ENCODE measurements around the gene INPPL1. TPM values are rescaled to one million over a fixed set of nuclear protein-coding genes. Genes with fewer than 3 reads are reported as not detected.

Gene INPPL1
- polyA plus RNA-seq, 3 donors from 2014 or later, result 3.5 to 13.8 (median 5.8) TPM

DNA sequence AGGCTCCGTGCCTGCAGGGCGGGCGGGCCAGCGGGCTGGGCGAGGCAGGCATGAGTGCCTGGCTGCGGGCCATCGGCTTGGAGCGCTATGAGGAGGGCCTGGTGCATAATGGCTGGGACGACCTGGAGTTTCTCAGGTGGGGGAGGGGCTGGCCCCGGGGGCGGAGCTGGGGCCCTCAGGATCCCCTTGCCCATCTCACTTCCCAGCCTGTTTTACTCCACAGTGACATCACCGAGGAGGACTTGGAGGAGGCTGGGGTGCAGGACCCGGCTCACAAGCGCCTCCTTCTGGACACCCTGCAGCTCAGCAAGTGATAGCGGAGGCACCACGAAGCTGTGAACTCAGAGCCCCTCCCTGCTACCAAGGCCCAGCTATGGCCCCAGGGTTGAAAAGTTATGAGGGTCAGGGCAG is 13.5 kb downstream of the INPPL1 start:
- H3K4me3 Mint-ChIP-seq, result no peak overlapping the region
- H3K27ac Mint-ChIP-seq, result no peak overlapping the region
- H3K4me1 Mint-ChIP-seq, result peaks cover 16 to 19% of the 10 kb centered on the region in 2 donors
- peaks cover 0 to 2% (median 0%) of the 10 kb centered on the region in 6 donors for H3K9me3 Mint-ChIP-seq
- DNase-seq, result peak; percentile 22 to 52 (median 31)
- peaks cover 0 to 23% (median 3%) of the 10 kb centered on the region in 3 donors for H3K36me3 Mint-ChIP-seq
- peaks cover 11 to 19% (median 14%) of the 10 kb centered on the region in 3 donors for H3K27me3 Mint-ChIP-seq (ENCODE audit: low read depth in 3 of 3)

DNA sequence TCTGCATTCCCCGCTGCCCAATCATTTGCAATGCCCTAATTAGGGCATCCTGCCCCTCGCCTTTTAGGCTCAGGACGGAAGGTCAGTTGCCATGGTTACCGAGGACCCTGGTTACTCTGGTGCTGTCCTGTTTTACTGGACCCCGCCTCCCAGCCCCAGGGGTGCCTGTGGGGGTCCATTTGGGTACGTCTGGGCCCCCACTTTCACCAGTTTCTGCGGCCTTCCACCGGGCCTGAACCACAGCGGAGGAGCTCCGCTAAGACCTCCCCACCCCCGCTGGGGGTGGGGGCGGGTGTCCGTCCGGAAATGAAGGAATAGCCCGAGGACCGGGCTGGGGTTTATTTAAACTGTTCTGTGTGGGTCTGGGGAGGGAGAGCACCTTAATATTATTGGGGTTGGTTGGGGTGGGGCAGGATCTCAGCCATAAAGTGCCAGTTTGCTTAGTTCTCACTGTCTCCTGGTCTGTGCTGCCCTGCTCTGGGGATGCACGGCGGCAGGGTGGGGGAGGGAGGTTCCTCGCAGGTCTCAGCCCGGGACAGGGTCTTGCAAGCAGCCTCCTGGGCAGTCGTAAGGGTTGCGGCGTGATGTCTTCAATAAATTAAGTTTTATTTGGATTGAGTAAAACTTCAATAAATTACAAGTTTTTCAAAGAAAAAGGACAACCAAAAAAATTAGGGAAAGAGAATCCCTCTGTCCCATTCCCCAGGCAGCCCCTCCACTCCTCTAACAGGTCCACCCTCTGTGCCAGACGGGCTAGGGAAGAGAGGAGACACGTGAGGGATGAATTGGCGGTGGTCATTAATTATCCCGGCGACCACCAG is 14.1 kb downstream of the INPPL1 start:
- DNase-seq, result no peak
- H3K36me3 Mint-ChIP-seq, result peaks cover 0 to 20% (median 3%) of the 10 kb centered on the region in 3 donors
- peaks cover 0 to 2% (median 0%) of the 10 kb centered on the region in 6 donors for H3K9me3 Mint-ChIP-seq
- peak overlapping the region in 3 of 5 donors; percentile 30 to 41 (median 40) for H3K4me3 Mint-ChIP-seq
- peaks cover 14 to 25% (median 14%) of the 10 kb centered on the region in 3 donors for H3K27me3 Mint-ChIP-seq (ENCODE audit: low read depth in 3 of 3)
- peaks cover 20 to 21% of the 10 kb centered on the region in 2 donors for H3K4me1 Mint-ChIP-seq
- H3K27ac Mint-ChIP-seq, result no peak overlapping the region

DNA sequence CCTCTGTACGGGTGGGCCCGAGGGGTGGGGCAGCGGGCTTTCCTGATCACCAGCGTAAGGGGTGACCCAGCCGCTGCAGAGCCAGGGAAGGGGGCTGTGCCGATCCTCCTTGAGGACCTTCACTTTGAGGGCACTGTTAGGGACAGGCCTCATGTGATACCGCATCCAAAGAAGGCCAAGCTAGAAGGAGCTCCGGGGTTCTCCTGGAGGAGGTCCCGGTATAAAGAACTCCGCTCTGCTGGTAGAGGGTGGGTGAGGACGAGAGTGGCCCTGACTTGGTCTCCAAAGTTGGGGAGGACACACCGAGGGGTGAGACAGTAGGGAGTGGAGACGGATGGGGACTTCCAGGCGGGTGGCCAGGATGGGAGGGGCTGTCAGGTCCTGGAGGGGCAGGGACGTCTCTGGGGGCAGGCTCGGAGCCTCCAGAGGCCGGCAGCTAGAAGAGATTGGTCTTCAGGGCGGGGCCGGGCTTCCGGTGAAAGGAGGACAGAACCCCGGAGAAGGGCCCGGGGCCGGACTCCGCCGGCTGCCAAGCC is 14.8 kb downstream of the INPPL1 start:
- H3K4me3 Mint-ChIP-seq, result peak overlapping the region; percentile 64 to 79 (median 72)
- H3K9me3 Mint-ChIP-seq, result peaks cover 0 to 2% (median 0%) of the 10 kb centered on the region in 6 donors
- H3K27me3 Mint-ChIP-seq (ENCODE audit: low read depth in 3 of 3), result peaks cover 14 to 25% (median 15%) of the 10 kb centered on the region in 3 donors
- DNase-seq, result peak in 1 of 3 donors; percentile 17
- no peak overlapping the region for H3K27ac Mint-ChIP-seq
- H3K36me3 Mint-ChIP-seq, result peaks cover 0 to 15% (median 3%) of the 10 kb centered on the region in 3 donors
- H3K4me1 Mint-ChIP-seq, result peaks cover 20 to 21% of the 10 kb centered on the region in 2 donors

GRCh38 chr11:72239849-72240460 is 15.4 kb downstream of the INPPL1 start:
- peak overlapping the region; percentile 46 to 78 (median 77) for H3K4me3 Mint-ChIP-seq
- H3K27ac Mint-ChIP-seq, result no peak overlapping the region
- peaks cover 0 to 10% (median 3%) of the 10 kb centered on the region in 3 donors for H3K36me3 Mint-ChIP-seq
- peaks cover 21 to 26% of the 10 kb centered on the region in 2 donors for H3K4me1 Mint-ChIP-seq
- H3K27me3 Mint-ChIP-seq (ENCODE audit: low read depth in 3 of 3), result peaks cover 14 to 30% (median 19%) of the 10 kb centered on the region in 3 donors
- no peak for DNase-seq
- peaks cover 0 to 5% (median 0%) of the 10 kb centered on the region in 6 donors for H3K9me3 Mint-ChIP-seq

- H3K36me3 Mint-ChIP-seq, result peaks cover 0 to 10% (median 3%) of the 10 kb centered on the region in 3 donors
- DNase-seq, result no peak
- peaks cover 0 to 5% (median 0%) of the 10 kb centered on the region in 6 donors for H3K9me3 Mint-ChIP-seq
- H3K27ac Mint-ChIP-seq, result no peak overlapping the region
- peaks cover 21 to 26% of the 10 kb centered on the region in 2 donors for H3K4me1 Mint-ChIP-seq
- peak overlapping the region; percentile 46 to 78 (median 77) for H3K4me3 Mint-ChIP-seq
- peaks cover 14 to 30% (median 19%) of the 10 kb centered on the region in 3 donors for H3K27me3 Mint-ChIP-seq (ENCODE audit: low read depth in 3 of 3)
Observed at GRCh38 chr11:72240461-72241290, 16.1 kb downstream of the INPPL1 start.

DNA sequence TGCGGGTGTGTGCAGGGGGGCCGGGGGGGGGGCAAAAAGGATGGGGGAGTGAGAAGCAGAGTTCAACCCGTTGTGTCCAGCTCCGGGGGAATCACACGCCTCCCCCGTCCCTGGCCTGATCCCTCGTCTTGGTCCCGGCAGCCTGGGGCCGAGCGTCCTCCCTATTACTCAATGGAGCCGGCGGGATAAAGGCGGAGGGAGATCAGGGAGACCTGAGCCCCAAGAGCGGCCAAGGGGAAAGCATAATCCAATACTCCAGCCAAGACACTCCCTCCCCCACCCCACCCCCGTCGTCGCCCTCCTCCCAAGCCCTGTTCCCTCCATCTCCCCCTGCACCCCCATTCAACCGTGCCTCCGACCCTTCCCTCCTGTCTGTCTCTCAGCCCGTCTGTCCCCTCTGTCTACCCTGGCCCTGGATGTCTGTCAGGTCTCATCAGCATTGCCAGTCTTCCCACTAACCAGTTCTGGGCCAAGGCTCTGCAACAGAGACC is 16.8 kb downstream of the INPPL1 start:
- DNase-seq, result no peak
- Mint-ChIP-seq H3K36me3 (peaks cover 0 to 9% (median 3%) of the 10 kb centered on the region in 3 donors), H3K27me3 (ENCODE audit: low read depth in 3 of 3) (peaks cover 14 to 30% (median 19%) of the 10 kb centered on the region in 3 donors), H3K4me3 (no peak overlapping the region), H3K4me1 (peaks cover 21 to 26% of the 10 kb centered on the region in 2 donors), H3K27ac (no peak overlapping the region), H3K9me3 (peaks cover 0 to 5% (median 0%) of the 10 kb centered on the region in 6 donors)

- DNase-seq, result no peak
- peaks cover 14 to 30% (median 19%) of the 10 kb centered on the region in 3 donors for H3K27me3 Mint-ChIP-seq (ENCODE audit: low read depth in 3 of 3)
- H3K27ac Mint-ChIP-seq, result no peak overlapping the region
- H3K36me3 Mint-ChIP-seq, result peaks cover 0 to 3% (median 0%) of the 10 kb centered on the region in 3 donors
- H3K4me3 Mint-ChIP-seq, result peak overlapping the region in 1 of 5 donors; percentile 45
- H3K4me1 Mint-ChIP-seq, result peaks cover 21 to 26% of the 10 kb centered on the region in 2 donors
- H3K9me3 Mint-ChIP-seq, result peaks cover 0 to 5% (median 0%) of the 10 kb centered on the region in 6 donors
Observed at GRCh38 chr11:72242141-72242540, 17.6 kb downstream of the INPPL1 start.

DNA sequence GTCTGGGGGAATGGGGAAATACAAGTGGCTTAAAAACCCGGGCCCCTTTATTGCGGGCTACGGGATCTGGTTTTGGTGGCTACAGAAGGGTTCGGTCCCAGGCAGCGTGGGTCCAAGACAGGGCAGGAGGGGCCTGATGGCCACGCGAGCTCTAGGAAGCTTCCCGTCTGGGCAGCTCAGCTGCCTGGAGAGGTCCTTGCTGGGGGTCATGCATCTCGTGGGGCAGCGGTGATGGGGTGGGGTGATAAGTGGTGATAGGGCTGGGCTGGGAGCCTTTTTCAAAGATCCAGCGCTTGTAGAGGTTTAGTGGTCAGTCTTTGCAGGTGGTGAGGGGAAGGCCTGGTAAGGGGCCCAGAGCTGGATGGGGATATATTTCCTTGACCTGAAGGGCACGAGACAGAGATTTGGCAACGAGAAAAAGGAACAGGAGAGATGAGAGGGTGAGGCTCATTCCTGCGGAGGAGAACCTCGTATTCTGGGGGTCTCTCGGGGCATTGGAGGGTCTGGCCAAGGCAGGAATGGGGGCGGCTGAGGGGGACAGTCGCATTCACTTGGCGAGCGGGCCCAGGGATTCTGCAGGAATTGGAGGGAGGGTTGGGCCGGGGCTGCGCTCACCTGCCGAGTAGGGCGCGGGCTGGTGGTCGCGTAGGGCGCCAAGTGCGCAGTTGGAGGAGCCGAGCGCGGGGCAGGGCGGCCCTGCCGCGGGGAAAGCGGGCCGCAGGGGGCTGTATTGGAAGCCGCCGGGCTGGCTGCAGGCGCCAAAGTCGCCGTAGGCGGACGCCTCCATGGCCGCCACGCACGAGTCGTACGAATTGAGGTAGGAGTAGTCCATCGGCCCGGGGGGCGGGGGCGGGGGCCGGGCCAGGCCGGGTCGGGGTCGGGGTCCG is 18.8 kb downstream of the INPPL1 start:
- H3K36me3 Mint-ChIP-seq, result peaks cover 0 to 3% (median 0%) of the 10 kb centered on the region in 3 donors
- H3K27ac Mint-ChIP-seq, result no peak overlapping the region
- no peak for DNase-seq
- peaks cover 0 to 5% (median 0%) of the 10 kb centered on the region in 6 donors for H3K9me3 Mint-ChIP-seq
- H3K4me1 Mint-ChIP-seq, result peaks cover 21 to 26% of the 10 kb centered on the region in 2 donors
- H3K27me3 Mint-ChIP-seq (ENCODE audit: low read depth in 3 of 3), result peaks cover 14 to 30% (median 19%) of the 10 kb centered on the region in 3 donors
- peak overlapping the region in 4 of 5 donors; percentile 8 to 28 (median 15) for H3K4me3 Mint-ChIP-seq

DNA sequence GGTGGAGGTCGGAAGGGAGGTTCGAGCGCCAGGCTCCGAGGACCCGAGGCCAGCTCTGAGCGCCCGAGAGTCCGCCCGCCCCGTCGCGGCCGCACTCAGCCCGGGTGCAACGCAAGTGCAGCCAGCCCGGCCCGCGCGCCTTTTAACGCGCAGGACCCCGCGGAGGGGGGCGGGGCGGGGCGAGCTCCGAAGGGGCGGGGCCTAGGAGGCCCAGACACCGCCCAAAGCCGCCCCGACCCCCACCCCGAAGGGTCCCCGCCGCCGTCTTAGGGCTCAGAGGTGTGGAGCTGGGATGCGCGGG is 19.4 kb downstream of the INPPL1 start, which contains the start of gene PHOX2A:
Gene PHOX2A, minus strand, starts transcription at position 117 of the 301 bp plus-strand sequence. CDS start 172 bp downstream, outside the sequence.
- Mint-ChIP-seq H3K36me3 (peaks cover 0 to 3% (median 0%) of the 10 kb centered on the region in 3 donors), H3K9me3 (peaks cover 0 to 5% (median 0%) of the 10 kb centered on the region in 6 donors), H3K4me1 (peaks cover 18 to 22% of the 10 kb centered on the region in 2 donors), H3K4me3 (peak within 1 kb of the TSS in 4 of 5 donors; percentile 8 to 28 (median 15)), H3K27ac (peak within 1 kb of the TSS in 1 of 6 donors; percentile 46), H3K27me3 (ENCODE audit: low read depth in 3 of 3) (peaks cover 14 to 30% (median 19%) of the 10 kb centered on the region in 3 donors)
- no peak for DNase-seq

- Mint-ChIP-seq H3K36me3 (peaks cover 0 to 3% (median 0%) of the 10 kb centered on the region in 3 donors), H3K27ac (peak overlapping the region in 1 of 6 donors; percentile 46), H3K27me3 (ENCODE audit: low read depth in 3 of 3) (peaks cover 12 to 30% (median 17%) of the 10 kb centered on the region in 3 donors), H3K4me3 (peak overlapping the region in 2 of 5 donors; percentile 6 to 9), H3K9me3 (peaks cover 0 to 5% (median 0%) of the 10 kb centered on the region in 6 donors), H3K4me1 (peaks cover 12 to 18% of the 10 kb centered on the region in 2 donors)
- no peak for DNase-seq
Observed at GRCh38 chr11:72244361-72245262, 20.0 kb downstream of the INPPL1 start.

GRCh38 chr11:72245263-72245816 is 20.8 kb downstream of the INPPL1 start:
- no peak overlapping the region for H3K27ac Mint-ChIP-seq
- H3K9me3 Mint-ChIP-seq, result peaks cover 0 to 3% (median 0%) of the 10 kb centered on the region in 6 donors
- H3K36me3 Mint-ChIP-seq, result peaks cover 0 to 1% (median 0%) of the 10 kb centered on the region in 3 donors
- peaks cover 13 to 28% (median 17%) of the 10 kb centered on the region in 3 donors for H3K27me3 Mint-ChIP-seq (ENCODE audit: low read depth in 3 of 3)
- H3K4me3 Mint-ChIP-seq, result no peak overlapping the region
- DNase-seq, result no peak
- peaks cover 9 to 16% of the 10 kb centered on the region in 2 donors for H3K4me1 Mint-ChIP-seq
